Measurements from ENCODE around the gene BAZ1A.

DNA sequence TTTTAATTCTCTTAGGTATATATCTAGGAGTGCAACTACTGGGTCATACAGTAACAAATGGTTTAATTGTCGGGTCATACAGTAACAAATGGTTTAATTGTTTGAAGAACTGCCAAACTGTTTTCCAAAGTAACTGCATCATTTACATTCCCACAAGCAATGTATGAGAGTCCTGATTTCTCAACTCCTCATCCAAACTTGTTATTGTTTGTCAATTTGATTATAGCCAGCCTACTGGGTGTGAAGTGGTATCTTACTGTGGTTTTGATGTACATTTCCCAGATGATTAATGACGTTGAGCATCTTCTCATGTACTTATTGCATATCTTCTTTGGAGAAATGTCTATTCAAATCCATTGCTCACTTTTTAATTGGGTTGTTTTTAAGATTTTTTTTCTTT is 93.1 kb downstream of the BAZ1A start:
- TF ChIP-seq, protein P1, sequence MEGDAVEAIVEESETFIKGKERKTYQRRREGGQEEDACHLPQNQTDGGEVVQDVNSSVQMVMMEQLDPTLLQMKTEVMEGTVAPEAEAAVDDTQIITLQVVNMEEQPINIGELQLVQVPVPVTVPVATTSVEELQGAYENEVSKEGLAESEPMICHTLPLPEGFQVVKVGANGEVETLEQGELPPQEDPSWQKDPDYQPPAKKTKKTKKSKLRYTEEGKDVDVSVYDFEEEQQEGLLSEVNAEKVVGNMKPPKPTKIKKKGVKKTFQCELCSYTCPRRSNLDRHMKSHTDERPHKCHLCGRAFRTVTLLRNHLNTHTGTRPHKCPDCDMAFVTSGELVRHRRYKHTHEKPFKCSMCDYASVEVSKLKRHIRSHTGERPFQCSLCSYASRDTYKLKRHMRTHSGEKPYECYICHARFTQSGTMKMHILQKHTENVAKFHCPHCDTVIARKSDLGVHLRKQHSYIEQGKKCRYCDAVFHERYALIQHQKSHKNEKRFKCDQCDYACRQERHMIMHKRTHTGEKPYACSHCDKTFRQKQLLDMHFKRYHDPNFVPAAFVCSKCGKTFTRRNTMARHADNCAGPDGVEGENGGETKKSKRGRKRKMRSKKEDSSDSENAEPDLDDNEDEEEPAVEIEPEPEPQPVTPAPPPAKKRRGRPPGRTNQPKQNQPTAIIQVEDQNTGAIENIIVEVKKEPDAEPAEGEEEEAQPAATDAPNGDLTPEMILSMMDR (IDR thresholded peaks at IDR 0.05 in 2 of 3, conservative IDR thresholded peaks at IDR 0.05 in 1 of 3; ENCODE audit: borderline replicate concordance in 1 of 3, insufficient read depth in 1 of 3, low read depth in 2 of 3, low read length in 2 of 3), result no peak
- no peak for TF ChIP-seq EZH2phosphoT487 (IDR thresholded peaks at IDR 0.05; ENCODE audit: borderline replicate concordance)
- no peak for TF ChIP-seq RAD21 (IDR thresholded peaks at IDR 0.05; ENCODE audit: low read depth)
- TF ChIP-seq, protein P2, sequence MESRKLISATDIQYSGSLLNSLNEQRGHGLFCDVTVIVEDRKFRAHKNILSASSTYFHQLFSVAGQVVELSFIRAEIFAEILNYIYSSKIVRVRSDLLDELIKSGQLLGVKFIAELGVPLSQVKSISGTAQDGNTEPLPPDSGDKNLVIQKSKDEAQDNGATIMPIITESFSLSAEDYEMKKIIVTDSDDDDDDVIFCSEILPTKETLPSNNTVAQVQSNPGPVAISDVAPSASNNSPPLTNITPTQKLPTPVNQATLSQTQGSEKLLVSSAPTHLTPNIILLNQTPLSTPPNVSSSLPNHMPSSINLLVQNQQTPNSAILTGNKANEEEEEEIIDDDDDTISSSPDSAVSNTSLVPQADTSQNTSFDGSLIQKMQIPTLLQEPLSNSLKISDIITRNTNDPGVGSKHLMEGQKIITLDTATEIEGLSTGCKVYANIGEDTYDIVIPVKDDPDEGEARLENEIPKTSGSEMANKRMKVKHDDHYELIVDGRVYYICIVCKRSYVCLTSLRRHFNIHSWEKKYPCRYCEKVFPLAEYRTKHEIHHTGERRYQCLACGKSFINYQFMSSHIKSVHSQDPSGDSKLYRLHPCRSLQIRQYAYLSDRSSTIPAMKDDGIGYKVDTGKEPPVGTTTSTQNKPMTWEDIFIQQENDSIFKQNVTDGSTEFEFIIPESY (IDR thresholded peaks at IDR 0.05; ENCODE audit: extremely low read depth, insufficient replicate concordance, low read length), result no peak
- TF ChIP-seq EZH2 (IDR thresholded peaks at IDR 0.05), result no peak

Measured in HCT116 (cell line).